Measurements from ENCODE around the gene TTC9.
"Not testable (repeated sequence)": the region's sequence is repeated elsewhere in the genome, so short reads cannot be mapped to it uniquely, and the experiment has no call there.

TTC9 gene

DNA sequence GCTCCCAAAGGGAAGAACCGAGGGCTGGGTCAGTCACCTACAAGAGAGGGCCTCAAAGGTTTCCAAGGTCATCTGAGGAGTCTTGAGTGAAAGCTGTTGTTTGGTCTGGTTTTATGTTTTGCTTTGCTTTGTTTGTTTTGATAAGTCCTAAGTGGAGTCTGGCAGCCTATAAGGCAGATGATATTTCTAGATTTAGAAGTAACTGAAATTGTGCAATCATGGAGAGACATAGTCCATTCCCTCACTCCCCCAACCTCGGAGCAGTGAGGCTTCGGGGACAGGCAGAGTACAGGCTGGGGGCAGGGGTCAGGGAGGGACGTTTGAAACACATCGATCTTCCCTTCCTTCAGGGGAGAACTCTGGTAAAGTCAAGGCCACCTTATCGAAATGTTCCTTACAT is 42.3 kb downstream of the TTC9 start:
- DNase-seq = no peak

DNA sequence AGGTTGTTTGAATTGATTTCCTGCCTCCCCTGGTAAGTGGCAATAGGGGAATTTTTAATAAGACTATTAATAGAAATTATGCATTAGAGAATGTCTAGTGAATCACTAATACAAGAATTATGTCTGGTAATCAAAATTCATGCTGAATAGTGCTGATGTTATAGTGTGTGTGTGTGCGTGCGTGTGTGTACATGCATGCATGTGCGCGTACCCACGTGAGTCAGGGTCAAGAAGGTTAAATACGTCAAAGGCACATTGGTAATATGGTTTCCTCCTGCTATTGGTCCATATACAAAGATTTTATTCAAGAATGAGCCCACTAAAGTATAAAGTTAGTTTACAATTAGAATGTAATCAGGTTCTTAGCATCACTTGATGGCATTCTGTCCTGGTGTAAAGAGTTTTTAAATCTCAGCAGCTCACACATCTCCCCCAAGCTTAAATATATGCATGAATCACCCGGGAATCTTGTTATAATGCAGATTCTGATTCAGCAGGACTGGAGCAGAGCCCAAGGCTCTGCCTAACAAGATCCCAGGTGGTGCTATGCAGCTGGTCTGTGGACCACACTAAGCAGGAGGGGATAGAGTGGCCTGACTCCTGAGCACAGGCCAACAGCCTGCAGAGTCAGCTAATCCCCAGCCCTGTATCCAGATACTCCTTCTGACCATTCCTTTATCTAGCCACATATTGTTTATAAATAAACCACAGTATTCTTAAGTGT is 43.9 kb downstream of the TTC9 start:
- DNase-seq = no peak

DNA sequence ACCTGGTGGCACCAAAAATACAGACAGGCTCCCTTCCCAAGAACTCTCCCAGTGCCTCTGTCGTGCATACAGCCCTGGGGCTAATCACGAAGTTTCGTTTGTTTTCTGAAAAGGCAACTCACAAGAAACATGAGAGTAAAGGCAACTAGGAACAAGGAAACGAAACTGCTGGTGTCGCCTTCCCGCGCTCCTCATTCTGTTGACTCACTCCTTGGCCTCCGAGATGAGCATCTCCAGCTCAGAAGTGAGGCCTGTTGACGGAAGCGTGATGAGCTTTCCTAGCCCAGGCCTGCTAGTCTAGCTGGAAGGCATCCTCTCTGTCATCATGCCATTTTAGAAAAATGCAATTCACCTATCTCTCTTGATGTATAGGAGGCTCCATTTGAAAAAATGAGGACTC is 50.5 kb downstream of the TTC9 start:
- peak; percentile 97 for DNase-seq

DNA sequence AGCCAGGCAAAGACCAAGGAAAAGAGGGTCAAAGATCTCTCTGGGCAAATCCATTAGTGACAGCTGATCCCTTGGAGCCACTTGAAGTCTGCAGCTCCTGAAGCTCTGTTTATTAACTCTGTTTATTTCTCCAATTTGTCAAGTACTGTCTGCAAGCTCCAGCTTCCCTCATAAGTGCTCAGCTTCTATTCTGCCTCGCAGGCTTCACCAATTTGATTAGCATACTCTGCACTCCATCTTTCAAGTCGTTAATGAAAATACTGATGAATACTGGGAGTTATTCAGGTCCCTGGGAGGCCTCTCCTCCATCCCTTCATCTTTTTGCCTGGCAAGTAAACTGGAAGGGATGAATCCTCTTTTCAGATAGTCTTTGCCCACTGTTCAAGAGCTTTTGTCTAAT is 54.3 kb downstream of the TTC9 start:
- DNase-seq = no peak

DNA sequence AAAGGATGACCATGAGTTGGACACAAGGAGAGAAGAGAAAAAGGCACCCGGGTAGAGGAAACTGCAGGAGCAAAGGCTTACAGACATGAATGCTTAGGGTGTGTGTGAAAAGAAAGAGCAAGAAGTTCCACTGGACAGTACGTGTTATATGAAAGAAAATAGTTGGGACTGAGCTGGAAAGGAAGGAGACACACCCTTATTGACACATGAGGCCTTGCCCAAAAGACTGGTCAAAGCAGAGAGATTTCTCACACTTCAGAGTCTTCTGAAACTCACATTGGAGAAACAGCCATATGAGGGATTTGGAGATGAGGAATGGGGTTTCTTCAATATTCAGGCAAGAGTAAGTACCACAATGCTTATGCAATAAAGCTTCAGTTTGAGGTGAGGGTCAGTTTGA is 56.0 kb downstream of the TTC9 start:
- DNase-seq = peak; percentile 50

DNA sequence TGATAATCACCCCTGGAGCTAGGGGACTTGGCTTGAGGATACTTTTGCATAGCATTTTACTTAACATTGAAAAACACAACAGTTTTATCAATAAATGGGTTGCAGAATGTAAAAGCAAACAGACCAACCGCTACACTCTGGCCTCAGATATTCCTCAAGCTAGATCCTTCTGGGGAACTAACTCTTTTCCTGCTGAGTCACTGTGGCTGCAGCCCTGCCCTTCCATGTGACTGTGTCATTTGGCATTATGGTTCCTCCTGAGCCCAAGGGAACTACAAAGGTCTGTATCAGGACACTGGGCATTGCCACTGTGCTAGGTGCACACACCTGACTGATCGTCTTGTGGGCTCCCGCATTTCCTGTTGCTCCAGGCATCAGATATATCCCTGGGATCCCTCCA is 56.6 kb downstream of the TTC9 start:
- peak; percentile 79 for DNase-seq

DNA sequence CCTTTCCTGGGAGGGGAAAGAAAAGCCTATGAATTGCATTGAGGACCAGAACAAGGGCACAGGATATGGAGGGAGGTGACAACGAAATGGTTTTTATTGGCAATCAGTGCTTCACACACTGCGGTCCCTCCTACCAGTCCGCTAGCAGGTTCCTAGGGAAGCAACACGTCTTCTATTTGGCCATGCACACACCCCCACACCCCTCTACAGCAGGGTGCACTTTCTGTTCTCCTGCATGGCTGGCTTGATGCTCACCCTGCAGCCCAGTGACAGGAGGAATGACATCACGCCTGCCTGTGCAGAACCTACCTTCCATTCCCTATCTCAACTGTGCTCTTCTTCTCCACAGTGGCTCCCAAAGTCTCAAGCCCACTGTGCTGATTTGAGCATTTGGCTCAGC is 57.9 kb downstream of the TTC9 start:
- DNase-seq = no peak

DNA sequence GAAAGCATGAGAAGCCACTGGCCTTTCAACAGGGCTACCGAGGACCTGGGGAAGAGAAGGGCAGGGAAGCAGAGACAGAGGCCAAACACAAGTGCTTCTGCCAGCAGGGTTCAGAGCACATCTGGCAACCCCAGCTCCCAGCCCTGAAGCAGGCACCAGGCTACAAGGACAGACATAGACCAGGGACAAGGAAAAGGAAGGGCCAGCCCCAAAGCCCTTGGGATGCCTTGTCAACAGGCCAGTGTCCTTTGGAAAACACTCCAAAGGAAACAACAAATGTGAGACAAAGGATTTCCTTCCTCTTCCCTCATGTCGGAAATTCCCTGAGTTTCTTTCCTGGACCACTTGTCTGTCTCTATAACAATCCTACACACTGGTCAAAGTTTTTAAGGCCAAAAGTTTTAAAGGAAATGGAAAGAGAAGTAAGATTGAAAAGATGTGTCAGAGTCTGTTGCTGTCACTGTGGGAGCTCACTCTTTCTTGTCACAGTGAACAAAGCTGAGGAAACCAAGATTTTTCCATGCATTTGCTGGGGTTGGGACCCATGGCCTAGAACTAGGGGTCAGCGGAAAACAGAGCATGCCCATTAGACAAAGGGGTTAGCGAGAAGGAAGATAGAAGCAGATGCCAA is 59.4 kb downstream of the TTC9 start:
- peak; percentile 50 for DNase-seq

DNA sequence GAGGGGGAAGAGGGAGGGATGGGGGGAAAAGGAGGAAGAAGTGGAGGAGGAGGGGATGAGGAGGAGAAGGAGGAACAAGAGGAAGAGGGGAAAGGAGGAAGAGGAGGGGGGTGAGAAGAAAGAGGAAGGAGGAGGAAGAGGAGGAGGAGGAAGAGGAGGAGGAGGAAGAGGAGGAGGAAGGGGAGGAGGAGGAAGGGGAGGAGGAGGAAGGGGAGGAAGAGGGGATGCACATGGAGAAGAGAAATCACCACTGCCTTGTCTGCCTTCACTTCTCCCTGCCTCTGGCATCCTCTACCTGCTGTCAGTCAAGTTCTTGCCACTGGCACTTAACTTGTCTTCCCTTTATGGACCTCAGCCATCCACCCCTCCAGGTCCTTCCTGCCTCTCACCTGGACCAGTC is 59.9 kb downstream of the TTC9 start:
- no peak for DNase-seq

DNA sequence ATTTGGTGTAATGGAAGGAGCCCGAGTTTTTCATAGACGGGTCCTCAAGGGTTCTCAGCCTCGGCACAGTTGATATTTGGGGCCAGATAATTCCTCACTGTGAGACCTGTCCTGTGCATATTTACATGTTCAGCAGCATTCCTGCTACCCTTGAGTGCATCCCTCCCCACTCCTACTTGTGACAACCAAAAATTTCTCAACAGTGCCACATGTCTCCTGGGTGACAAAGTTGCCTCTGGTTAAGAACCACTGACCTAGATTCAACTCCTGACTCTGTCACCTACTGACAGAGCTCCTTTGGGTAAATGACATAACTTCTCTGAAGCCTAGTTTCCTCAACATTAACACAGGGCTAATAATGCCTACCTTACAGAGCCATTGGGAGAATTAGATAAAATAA is 60.4 kb downstream of the TTC9 start:
- DNase-seq = peak; percentile 16

DNA sequence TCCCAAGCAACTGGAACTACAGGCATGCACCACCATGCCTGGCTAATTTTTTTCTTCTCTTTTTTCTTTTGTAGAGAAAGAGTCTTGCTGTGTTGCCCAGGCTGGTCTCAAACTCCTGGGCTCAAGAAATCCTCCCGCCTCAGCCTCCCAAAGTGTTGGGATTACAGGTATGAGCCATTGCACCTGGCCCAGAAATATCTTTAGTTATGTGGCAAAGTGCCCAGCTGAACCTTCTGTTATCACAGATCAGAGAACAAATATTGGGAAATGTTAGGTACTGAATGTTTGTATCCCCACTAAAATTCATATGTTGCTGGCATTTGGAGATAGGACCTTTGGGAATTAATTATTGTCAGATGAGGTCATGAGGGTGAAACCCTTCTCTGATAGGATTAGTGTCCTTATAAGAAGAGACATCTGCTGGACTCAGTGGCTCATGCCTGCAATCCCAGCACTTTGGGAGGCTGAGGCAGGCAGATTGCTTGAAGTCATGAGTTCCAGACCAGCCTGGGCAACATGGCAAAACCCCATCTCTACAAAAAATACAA is 62.0 kb downstream of the TTC9 start:
- DNase-seq = not testable (repeated sequence)

DNA sequence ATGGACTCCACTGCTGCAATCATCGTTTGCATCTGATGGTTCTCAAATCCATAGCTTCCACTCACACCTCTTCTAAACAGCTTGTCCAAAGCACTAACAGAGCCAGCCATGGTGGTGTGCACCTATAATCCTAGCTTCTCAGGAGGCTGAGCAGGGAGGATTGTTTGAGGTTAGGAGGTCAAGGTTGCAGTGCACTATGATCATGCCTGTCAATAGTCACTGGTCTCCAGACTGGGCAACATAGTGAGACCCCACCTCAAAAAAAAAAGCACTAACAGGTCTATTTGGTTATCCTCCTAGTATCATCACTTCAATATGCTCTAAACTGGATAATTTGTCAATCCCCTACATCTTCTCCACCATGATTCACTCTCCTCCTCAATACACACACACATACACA is 63.2 kb downstream of the TTC9 start:
- DNase-seq = no peak

DNA sequence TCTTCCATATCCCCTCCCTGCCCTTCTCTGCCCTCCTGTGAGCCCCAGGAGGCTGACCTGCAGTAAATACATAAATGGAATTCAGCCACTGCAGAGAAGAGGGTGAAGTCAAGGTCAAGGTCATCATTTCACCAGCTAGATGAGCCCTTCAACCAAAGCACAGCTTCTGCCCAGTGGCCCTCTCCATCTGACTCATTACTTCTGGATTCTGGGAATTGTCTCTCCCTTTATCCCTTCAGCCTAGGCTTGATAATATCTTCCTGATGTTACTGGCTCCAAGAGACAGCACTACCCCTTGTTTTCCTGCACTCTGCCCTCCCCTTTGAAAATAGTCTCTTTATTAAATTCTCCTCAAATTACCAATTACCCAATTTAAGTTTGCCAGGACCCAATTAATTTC is 64.5 kb downstream of the TTC9 start:
- no peak for DNase-seq

DNA sequence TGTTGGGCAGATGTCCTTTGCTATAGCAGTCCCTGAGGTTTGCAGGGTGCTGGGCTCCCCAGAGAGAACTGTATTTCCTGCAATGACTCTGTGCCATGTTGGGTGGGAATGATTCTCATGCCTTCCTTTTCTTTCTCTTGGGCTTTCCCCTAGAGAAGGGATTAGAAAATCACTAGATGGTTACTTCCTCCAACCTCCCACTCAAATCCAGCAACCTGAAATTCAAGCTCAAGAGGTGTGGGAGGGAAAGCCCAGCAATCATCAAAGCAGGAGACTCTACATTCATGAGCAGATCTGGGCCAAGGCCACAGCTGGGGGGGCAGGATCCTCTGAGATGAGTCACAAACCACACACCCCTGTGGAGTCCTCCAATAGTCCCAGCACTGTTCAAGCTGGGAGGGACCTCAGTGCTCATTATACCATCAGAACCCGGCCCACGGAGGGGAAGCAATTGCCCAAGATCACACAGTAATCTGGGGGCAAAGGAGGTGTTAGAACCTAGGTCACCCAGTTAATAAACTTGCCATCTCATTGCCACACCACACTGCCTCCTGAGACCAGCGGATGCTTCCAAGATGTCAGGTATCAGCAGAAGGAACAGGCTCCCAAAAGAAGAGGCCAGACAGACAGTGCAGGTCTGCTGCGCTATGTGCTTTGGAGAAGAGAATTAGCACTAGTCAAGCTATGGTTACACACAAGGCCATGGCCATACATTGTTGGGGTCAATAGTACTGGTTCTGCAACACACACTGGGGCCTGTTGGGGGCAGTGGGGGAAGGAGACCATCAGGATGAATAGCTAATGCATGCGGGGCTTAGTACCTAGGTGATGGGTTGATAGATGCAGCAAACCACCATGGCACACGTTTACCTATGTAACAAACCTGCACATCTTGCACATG is 65.7 kb downstream of the TTC9 start:
- peak; percentile 75 for DNase-seq

DNA sequence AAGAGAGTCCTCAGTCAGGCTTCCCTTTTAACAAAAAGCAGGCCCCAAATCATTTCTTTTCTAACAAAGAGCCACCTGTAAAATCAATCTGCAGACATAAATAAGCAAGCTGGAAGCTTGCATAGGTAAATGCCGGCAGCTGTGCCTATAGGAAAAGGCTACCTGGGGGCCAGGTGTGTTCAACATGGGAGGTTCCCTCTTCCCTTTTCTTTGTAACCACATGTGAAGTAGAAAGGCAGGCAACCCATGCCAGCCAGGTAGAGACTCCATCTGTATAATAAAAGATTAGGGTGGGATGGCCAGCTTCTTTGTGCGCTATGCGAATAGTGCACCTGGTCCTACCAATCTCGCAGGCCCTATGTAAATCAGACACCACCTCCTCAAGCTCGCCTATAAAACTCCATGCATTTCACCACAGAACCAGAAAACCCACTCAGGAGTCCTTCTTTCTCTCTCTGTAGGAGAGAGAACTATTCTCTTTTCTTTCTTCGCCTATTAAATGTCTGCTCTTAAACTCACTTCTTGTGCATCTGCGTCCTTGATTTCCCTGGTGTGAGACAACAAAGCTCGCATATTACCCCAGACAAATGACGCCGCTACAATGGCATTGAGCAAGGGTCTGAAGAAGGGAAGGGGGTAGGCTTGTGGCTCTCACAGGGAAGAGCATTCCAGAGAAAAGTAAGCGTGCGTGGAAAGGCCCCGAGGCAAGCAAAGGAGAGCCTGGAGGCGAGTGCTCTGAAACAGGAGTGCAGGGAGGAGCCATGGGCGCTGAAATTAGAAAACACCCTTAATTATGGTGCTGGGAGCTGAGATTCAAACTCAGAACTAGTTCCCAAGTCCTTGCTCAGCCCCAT is 67.2 kb downstream of the TTC9 start:
- DNase-seq = no peak

DNA sequence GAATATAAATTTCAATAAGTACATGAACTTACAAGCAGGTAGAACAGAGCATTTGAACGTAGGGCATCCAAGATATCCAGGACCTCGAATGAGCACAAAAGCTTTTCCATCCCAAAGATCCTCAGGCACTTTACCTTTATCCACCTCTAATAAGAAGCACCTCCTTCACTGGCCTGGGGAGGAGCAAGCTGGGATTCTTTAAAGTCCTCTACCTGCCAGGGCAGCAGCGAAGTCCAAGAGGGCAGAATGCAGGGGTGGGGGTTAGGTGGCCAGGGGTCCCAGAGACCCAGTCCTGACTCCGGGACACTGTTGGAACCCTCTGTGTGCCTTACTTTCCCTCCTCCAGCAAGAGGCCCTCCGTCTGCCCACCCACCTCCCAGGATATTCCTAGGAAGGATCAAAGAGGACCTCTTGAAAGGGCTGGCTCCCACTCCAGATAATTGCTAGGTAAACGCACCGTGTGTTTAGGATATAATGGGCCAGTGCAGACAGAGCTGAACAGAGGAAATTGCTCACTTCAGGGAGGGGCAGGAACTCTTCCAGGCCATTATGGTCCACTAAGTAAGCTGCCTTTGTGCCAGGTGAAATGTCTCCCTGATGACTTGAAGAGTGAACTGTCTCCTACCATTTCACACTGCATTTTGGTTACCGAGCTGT is 68.1 kb downstream of the TTC9 start:
- no peak for DNase-seq

DNA sequence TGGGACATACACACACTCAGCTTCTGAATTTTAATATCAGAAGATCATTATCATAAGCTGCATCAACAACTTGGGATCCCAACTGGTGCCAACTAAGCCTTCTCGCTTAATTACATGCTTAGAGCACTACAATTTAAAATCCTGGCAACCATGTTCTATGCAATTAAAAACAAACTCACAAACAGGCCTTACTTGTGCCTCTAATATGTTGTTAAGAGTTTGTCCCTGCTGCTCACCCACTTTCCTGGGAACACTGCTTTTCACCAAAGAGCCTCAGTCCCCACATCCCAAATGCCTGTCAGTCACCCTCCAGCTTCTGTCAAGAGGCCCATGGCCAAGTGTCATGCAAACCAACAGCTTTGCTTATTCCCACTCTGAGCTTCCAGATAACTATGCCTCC is 69.7 kb downstream of the TTC9 start:
- no peak for DNase-seq

DNA sequence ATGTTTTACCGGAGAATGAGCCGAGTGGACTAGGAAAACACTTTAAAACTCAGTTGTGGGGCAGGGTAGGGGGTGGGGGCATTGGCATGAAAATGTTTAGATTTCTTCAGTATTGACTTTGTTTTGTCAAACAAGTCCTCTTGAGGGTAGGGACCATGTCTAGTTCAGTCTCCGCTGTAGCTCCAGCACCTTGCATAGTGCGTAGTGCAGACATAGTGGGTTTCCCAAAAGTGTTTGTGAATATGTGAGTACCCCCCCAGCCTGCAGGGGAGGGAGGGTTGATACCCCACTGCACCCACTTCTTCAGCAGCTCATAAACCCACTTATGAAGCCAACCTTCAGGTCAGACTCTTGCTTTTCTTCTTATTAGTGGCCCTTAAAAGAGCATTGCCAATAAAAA is 71.4 kb downstream of the TTC9 start:
- DNase-seq = no peak

DNA sequence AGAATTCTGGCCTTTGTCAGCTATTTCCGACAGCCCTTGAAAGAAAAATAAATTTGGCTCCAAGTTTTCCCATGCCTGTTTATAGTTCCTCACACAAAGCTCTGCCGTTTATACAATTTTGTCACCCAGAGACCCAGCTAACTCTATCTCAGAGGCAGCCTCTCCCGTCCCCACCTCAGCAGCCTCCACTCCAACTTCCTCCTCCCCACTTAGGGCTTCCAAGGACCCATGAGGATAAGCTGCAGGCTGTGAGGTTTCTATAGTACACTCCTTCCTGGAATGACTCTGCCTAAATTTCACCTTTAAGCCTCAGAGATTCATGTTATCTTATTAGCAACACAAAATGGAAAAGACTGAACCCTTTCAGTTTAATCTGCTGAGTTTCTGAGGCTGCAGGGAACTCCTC is 71.8 kb downstream of the TTC9 start:
- no peak for DNase-seq

DNA sequence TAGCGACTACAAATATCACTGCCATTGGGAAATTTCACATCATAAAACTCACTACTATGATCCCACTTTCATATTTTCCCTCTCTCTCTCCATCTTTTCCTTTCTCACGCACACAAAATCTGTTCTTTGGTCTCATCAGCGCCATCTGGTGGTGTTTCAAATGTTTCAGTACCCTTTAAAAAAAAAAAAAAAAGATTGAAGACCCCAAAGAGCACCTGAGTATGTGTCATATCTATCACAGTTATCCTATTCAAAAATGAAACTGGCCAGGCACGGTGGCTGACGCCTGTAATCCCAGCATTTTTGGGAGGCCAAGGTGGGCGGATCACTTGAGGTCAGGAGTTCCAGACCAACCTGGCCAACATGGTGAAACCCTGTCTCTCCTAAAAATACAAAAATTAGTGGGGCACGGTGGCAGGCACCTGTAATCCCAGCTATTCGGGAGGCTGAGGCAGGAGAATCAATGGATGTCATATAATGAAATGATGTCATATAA is 72.4 kb downstream of the TTC9 start:
- peak; percentile 70 for DNase-seq

DNA sequence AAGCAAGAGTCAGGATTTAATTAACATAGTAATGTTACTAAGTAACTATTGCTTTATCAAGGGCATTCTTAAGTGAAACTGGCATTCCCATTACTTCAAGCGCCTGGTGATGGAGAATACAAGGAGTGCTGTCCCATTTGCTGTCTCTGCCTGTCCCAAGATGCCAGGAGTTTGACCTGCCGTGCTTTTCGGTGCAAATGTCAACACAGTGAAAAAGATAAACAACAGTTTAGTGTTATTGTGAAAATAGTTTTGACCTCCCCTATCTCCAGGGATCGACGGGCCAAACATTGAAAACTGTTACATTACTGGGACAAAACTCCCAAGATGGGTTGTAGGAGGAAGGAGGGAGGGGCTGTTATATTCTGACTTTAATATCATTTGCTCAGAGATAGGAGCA is 74.8 kb downstream of the TTC9 start:
- DNase-seq = no peak

DNA sequence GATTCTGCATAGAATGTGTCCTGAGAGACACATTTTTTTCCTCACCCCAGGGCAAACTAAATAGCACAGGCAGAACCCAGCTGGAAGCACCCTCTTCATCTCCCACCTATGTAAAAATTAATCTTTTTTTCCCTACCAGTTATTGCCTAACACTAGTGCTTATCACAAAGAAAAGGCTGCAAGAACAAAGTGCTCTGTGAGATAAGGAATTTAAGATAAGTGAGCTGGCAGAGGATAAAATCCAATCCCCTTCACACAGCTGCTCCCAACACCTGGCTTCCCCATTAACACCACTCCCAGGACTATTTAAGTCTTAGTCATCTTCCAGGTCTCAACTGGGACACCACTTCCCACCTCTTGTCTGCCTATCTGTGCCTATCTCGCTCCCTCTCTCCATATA is 75.2 kb downstream of the TTC9 start:
- no peak for DNase-seq
